Mammary microvascular endothelial cell (primary cell): ENCODE data around the gene ARRDC2. TPM values are rescaled to one million over a fixed set of nuclear protein-coding genes. Genes with fewer than 3 reads are reported as not detected.

ENCODE experiments used
- total RNA-seq: library from RNA; depleted of rRNA; stranded (reverse); fragments of >200 nt; gene quantifications from 2 replicates; pipeline ENCODE4 v1.2.3, GENCODE V29; 2015

Gene ARRDC2
- total RNA-seq = 10.9 and 27.0 TPM in 2 replicates

GRCh38 chr19:18007917-18008673 lies at the start of gene ARRDC2:
TSS of gene ARRDC2 (plus strand) at chr19:18008170. CDS start at chr19:18008311, 141 bp downstream.

GRCh38 chr19:17966550-17967256 lies 41.3 kb upstream of the ARRDC2 start, which contains the start of gene KCNN1:
TSS of gene KCNN1 (plus strand) at chr19:17967107. CDS start at chr19:17973889, 6,782 bp downstream.

Other genes with a start within 250 kb of the ARRDC2 start
- gene B3GNT3, start 213.0 kb upstream of the ARRDC2 start, total RNA-seq = 0.05 and 0.13 TPM in 2 replicates
- 0.44 TPM in 1 of 2 replicates, not detected in the other for gene INSL3, start 186.7 kb upstream of the ARRDC2 start, total RNA-seq
- gene JAK3, start 160.2 kb upstream of the ARRDC2 start, total RNA-seq = 4.7 and 5.9 TPM in 2 replicates
- gene RPL18A, start 148.3 kb upstream of the ARRDC2 start, total RNA-seq = 1,320 and 1,512 TPM in 2 replicates
- gene SLC5A5, start 136.2 kb upstream of the ARRDC2 start, total RNA-seq = not detected in 2 replicates
- gene CCDC124, start 75.2 kb upstream of the ARRDC2 start, total RNA-seq = 111 and 120 TPM in 2 replicates
- gene KCNN1, start 41.1 kb upstream of the ARRDC2 start, total RNA-seq = not detected in 2 replicates
- 0.64 and 0.87 TPM in 2 replicates for gene IL12RB1, start 78.8 kb downstream of the ARRDC2 start, total RNA-seq
- gene MAST3, start 89.6 kb downstream of the ARRDC2 start, total RNA-seq = 3.5 and 3.6 TPM in 2 replicates
- gene PIK3R2, start 145.0 kb downstream of the ARRDC2 start, total RNA-seq = 2.2 and 7.3 TPM in 2 replicates
- gene IFI30, start 165.6 kb downstream of the ARRDC2 start, total RNA-seq = 16.9 and 21.9 TPM in 2 replicates
- 31.2 and 59.0 TPM in 2 replicates for gene MPV17L2, start 185.0 kb downstream of the ARRDC2 start, total RNA-seq
- gene RAB3A, start 195.9 kb downstream of the ARRDC2 start, total RNA-seq = 0.60 and 1.5 TPM in 2 replicates
- 0.25 and 0.27 TPM in 2 replicates for gene PDE4C, start 218.3 kb downstream of the ARRDC2 start, total RNA-seq